DMS114 treated with DMSO at 0.1 percent for 48 hours (cell line): ENCODE data around the gene DNAJC5G.
"Not testable (repeated sequence)": the region's sequence is repeated elsewhere in the genome, so short reads cannot be mapped to it uniquely, and the experiment has no call there.

ENCODE experiments used
- DNase-seq: peaks from one replicate; lab custom pipeline; 2025; ENCODE audit not compliant: unreplicated experiment; lab: John Stamatoyannopoulos, UW

DNAJC5G gene

GRCh38 chr2:27280826-27281225, 5.6 kb downstream of the DNAJC5G start:
- no peak for DNase-seq

- no peak for DNase-seq
These were observed 6.2 kb downstream of the DNAJC5G start for GRCh38 chr2:27281442-27281841.

GRCh38 chr2:27281855-27282559, 6.8 kb downstream of the DNAJC5G start, which contains the start of gene TRIM54:
Gene TRIM54, plus strand, starts transcription at chr2:27282429. Its CDS starts 303 bp downstream, at chr2:27282732.
- DNase-seq = no peak

DNA sequence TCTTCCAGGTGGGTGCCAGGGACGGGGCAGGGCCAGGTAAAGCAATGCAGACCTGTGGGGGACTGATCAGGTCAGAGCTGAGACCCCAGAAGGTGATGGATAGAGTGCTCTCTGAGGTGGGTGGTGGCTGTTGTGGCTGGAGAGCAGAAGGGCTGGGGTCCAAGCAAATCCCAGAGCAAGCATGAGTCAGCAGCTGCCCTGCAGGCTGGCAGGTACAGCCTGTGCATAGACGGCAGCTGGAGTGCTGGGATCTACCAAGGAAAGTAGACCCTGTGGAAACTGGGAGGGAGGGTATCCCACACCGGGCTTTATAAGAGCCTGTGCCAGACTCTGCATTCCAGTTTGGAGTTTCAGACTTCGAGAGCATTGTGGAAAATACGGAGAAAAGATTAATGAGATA, 7.7 kb downstream of the DNAJC5G start:
- DNase-seq = no peak

DNA sequence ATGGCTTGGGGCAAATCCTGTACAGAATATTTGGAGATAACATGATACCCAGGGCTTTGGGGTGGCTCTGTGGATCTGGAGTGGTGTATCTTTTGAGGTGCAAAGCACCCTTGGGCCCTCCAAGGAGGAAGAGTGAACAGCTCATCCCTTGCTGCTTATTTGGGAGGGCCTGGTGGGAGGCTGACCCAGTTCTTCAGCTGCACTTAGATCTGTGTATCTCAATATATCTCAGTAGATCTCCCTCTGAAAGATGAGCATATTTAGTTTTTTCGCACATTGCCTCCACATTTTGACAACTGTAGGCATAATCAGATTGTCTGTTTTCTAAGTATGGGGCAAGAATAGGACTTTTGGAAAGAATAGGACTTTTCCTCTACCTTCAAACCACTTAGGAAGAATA, 9.8 kb downstream of the DNAJC5G start:
- no peak for DNase-seq

- DNase-seq = no peak
These were observed 10.2 kb downstream of the DNAJC5G start for GRCh38 chr2:27285481-27285880.

- no peak for DNase-seq
These were observed 13.4 kb downstream of the DNAJC5G start for GRCh38 chr2:27288610-27289009.

DNA sequence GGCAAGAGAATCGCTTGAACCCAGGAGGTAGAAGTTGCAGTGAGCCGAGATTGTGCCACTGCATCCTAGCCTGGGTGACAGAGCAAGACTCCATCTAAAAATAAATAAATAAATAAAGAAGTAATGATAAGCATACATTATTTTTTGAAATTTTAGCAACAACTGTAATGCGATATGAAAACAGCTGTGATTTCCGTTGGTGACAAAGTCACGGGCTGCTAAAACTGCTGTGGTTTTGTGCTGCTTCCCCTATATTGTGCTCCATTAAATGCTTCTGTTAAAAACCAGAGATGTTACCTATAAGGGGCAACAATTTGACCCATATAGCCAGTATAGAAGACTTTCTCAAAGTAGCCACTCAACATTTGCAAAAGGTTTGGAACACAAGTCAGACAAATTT, 15.3 kb downstream of the DNAJC5G start:
- no peak for DNase-seq

DNA sequence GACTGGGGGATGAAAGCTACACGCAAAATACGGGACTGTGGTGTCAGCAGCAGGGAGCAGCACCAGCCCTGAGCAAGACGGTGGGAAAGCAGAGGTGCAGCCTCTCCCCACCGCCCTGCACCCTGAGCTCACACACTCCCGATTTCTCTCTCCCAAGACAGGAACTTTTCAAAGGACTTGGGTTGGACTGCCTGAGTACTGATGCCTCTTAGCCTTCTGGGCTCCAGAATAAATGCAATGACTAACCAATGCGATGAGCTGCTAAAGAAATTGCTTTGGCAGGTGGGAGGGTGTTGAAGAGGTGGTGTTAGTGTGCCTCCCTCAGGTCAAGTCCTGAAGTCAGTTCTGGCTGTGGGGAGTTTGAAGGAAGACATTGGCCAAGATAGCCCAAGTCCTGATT, 16.6 kb downstream of the DNAJC5G start:
- DNase-seq = no peak

GRCh38 chr2:27294928-27295327, 19.7 kb downstream of the DNAJC5G start:
- DNase-seq = no peak

DNA sequence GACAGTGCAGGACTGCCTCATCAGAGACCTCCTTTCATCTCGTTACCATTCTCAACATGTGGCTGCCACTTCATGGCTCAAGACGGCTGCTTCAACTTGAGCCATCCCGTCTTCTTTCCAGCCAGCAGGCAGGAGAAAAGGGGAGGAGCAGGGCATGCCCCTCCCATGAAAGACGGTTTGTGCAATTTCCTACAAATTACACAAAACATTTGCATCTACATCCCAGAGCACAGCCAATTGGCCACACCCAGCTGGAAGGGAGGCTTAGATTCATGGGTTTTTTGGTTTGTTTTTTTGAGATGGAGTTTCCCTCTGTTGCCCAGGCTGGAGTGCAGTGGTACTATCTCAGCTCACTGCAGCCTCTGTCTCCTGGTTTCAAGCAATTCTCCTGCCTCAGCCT, 21.2 kb downstream of the DNAJC5G start:
- no peak for DNase-seq

DNA sequence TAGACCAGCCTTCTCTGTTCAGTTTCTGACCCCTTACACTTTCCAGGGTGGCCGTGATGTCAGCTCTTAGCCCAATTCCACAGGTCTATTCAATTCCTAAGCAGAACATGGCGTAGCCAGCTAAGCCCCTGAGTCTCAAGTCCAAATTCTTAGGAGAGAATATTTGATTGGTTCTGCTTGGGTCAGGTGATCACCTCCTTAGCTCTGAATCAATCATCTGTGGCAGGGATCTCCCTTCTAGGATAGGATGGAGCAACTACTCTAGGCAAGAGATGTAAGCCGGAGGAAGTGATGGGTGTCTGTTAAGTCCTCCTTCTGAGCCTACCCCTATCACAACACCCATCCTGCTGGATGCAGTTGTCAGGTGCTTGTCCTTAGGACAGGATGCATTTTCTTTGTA, 22.0 kb downstream of the DNAJC5G start:
- no peak for DNase-seq

- DNase-seq = no peak
These were observed 23.3 kb downstream of the DNAJC5G start for GRCh38 chr2:27298391-27299080.

DNA sequence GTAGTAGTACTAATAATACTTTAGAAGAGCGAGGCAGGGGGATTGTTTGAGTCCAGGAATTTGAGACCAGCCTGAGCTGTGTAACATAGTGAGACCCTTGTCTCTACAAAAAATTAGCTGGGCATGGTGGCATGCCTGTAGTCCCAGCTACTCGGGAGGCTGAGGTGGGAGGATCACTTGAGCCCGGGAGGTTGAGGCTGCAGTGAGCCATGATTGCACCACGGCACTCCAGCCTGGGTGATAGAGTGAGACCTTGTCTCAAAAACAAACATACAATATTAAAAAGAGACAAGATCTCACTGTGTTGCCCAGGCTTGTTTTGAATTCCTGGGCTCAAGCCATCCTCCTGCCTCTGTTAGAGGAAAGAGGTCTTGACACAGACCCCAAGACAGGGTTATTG, 25.4 kb downstream of the DNAJC5G start:
- not testable (repeated sequence) for DNase-seq

- peak; percentile 69 for DNase-seq
These were observed 28.1 kb downstream of the DNAJC5G start for GRCh38 chr2:27303093-27304025.

DNA sequence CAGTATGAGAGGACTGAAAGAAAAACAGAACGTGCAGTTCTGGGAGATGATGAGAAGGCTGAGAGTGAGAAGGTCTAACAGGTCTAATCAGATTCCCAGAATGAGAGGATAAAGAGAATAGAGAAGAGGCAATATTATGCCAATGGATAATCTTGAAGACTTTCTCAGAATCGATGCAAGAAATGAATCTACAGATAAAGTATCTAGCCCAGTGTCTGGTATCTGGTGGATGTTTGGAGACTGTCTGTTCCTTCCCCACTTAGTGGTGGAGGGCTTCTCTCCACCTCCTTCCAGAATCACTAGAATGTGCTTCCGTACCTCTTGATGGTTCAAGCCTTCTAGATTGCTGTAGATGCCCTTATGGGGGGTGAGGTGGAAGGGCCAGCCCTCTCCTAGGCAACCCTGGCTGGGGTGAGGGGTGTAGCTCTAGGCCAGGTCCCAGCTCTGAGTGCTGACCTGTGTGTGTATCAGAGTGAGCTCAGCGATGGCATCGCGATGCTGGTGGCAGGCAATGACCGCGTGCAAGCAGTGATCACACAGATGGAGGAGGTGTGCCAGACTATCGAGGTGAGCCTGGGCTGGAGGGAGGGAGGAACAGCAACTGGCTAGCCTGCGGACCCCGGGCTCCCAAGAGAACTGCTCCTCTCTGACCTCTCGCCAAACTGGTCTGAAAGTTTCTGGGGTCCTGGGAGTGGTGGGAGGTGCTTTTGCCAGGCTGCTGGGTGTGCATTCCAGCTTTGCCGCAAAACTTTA, 29.4 kb downstream of the DNAJC5G start:
- DNase-seq = no peak

DNA sequence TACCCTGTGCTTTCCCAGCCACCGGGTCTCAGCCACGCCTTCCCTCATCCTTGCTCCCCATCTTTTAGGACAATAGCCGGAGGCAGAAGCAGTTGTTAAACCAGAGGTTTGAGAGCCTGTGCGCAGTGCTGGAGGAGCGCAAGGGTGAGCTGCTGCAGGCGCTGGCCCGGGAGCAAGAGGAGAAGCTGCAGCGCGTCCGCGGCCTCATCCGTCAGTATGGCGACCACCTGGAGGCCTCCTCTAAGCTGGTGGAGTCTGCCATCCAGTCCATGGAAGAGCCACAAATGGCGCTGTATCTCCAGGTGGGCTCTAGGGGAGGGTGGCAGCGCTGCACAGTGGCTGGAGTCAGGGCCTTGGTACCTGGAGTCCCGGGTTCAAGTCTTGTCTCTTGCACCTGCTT, 30.3 kb downstream of the DNAJC5G start:
- DNase-seq = no peak

GRCh38 chr2:27306136-27306535, 30.9 kb downstream of the DNAJC5G start:
- no peak for DNase-seq

DNA sequence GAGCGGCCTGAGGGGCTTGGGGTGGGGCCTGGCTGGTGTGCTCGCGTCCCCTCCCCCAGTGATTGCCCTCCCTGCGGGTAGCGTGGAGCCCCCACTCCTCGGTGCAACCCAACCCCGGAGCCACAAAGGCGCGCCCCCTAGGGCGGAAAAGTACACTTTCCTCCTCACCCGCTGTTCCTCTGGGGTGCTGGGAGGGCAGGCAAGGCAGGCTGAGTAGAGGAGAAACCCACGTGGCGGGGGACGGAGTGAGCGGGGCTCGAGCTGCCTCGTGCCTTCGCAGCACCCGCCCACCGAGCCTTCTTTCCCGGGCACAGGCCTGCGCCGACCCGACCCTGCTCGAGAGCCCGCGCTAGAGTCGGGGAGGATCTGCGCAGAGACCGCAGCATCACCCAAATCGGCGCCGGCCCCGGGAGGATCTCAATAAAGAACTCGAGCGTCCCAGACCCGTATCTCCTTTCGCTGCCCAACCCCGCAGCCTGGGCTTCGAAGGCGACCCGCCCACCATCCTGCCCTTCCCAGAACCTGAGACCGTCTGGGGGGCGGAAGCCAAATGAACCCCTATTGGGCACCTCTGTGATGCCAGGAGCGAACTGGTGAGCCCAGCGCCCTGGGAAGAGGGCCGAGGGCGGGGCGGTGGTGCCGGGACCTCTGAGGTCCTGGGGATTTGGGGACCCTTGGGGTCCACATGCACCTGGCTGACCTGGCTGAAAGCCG, 31.5 kb downstream of the DNAJC5G start:
- no peak for DNase-seq

- no peak for DNase-seq
These were observed 32.0 kb downstream of the DNAJC5G start for GRCh38 chr2:27307287-27307544.
